Measurements from ENCODE around the gene LYRM2. TPM values are rescaled to one million over a fixed set of nuclear protein-coding genes. Genes with fewer than 3 reads are reported as not detected.

LYRM2 gene
- total and polyA plus RNA-seq, 9 of the 15 experiments (the other 6 are each of a cell fraction or from before 2014, with no cell fraction given), result 13.9 to 115 (median 42.9) TPM

- FAIRE-seq, result peak; percentile 54
- WGBS (ENCODE audit: insufficient coverage, low coverage, missing lambda C conversion rate), result 5% methylated on average over 5 of the region's 5 CpGs
These were observed 102.3 kb downstream of the LYRM2 start for GRCh38 chr6:89536231-89536630.

More at GRCh38 chr6:89536231-89536630, 102.3 kb downstream of the LYRM2 start:
- H3K9me3 ChIP-seq (replicated peaks; ENCODE audit: control insufficient read depth, insufficient read depth, low read depth, low read length), result peaks cover 2% of the 10 kb centered on the region; the same call in 1 of the 2 replicates
- peaks cover 2 to 11% of the 10 kb centered on the region in 2 experiments; a peak in 3 of 5 replicates for H3K27me3 ChIP-seq (ENCODE audit: control insufficient read depth in 2 of 2, insufficient read depth in 2 of 2, low read length in 2 of 2)
- H3K27ac ChIP-seq (ENCODE audit: extremely low read depth, low read depth, low read length), result no peak overlapping the region
- no peak overlapping the region for H3K4me3 ChIP-seq
- no peaks in the 10 kb centered on the region for H3K36me3 ChIP-seq (ENCODE audit: control insufficient read depth, insufficient read depth, low read length)
- no peak overlapping the region for H3K9ac ChIP-seq (ENCODE audit: insufficient read depth in 1 of 2, low read depth in 2 of 2, low read length in 2 of 2)
- H3K4me2 ChIP-seq (ENCODE audit: insufficient read depth, low read length), result no peak overlapping the region
- intact Hi-C loops (cut with micrococcal nuclease), result no loop called here
- BruUV-seq (replicated peaks), result no TSS peak
- in situ Hi-C loops (cut with MboI), result no loop called here
- no peaks in the 10 kb centered on the region for H3K4me1 ChIP-seq (replicated peaks in 1 of 2; ENCODE audit: control insufficient read depth in 2 of 2, insufficient read depth in 2 of 2, low read length in 2 of 2)
- no peaks in the 10 kb centered on the region for H4K20me1 ChIP-seq (replicated peaks; ENCODE audit: control insufficient read depth, insufficient read depth, low read length)
- ChIA-PET POLR2A (no interaction called here), CTCF (ENCODE audit: low intra/inter-chr PET ratio) (no interaction called here)
- no peak overlapping the region for H2AFZ ChIP-seq (ENCODE audit: low read depth, low read length)
- no peaks in the 10 kb centered on the region for H3K9me1 ChIP-seq (ENCODE audit: control insufficient read depth, insufficient read depth, low read length)
- ATAC-seq (peak; percentile 74), DNase-seq (ENCODE audit: extremely low read depth in 1 of 4, low spot score in 3 of 4) (peak in 1 of 4 experiments; percentile 6)
- TF ChIP-seq ZFPM2 (CRISPR knock-in tag; IDR thresholded peaks at IDR 0.05) (no peak), CTCF (IDR thresholded peaks at IDR 0.05 in 2 of 3, conservative IDR thresholded peaks at IDR 0.05 in 1 of 3; ENCODE audit: insufficient read depth in 2 of 3, low read depth in 1 of 3, low read length in 3 of 3) (0 out of 6 replicates have a peak, but pooled peaks of 2 of the 3 experiments have one; percentile 13 to 19)
- H3K79me2 ChIP-seq (ENCODE audit: control insufficient read depth, insufficient read depth, low read length), result no peaks in the 10 kb centered on the region

Measured in K562 (cell line).